Mesothelial cell of epicardium (in vitro differentiated cells): ENCODE measurements around the gene EMILIN2. TPM values are rescaled to one million over a fixed set of nuclear protein-coding genes. Genes with fewer than 3 reads are reported as not detected.

Experiments used
- DNase-seq, 2 experiments: peaks; one replicate each; pipeline ENCODE4 v3.0.0; 2021; ENCODE audit warnings: low spot score in 2 of 2; ENCODE audit not compliant: unreplicated experiment in 2 of 2
- H3K27ac Mint-ChIP-seq: 2 replicates; pipeline ENCODE4 v1.8.0; 2021; ENCODE audit warnings: mixed read lengths
- H3K27me3 Mint-ChIP-seq: 2 replicates; pipeline ENCODE4 v1.8.0; 2021; ENCODE audit warnings: low read depth, mixed read lengths
- H3K36me3 Mint-ChIP-seq: 2 replicates; pipeline ENCODE4 v1.8.0; 2021; ENCODE audit warnings: mixed read lengths
- H3K4me1 Mint-ChIP-seq: 2 replicates; pipeline ENCODE4 v1.8.0; 2021; ENCODE audit warnings: mixed read lengths
- H3K4me3 Mint-ChIP-seq: 2 replicates; pipeline ENCODE4 v1.8.0; 2021; ENCODE audit warnings: mild to moderate bottlenecking, moderate library complexity, mixed read lengths
- H3K9me3 Mint-ChIP-seq: 2 replicates; pipeline ENCODE4 v1.8.0; 2021; ENCODE audit warnings: mixed read lengths
- CTCF ChIP-seq: fragments of 200-600 bp; sonication (generic); IDR thresholded peaks from one replicate; pipeline ENCODE4 v1.5.0; 2021; ENCODE audit warnings: antibody characterized with exemption; ENCODE audit not compliant: unreplicated experiment
- total RNA-seq: library from RNA; stranded (reverse); gene quantifications from 3 replicates; pipeline ENCODE4 v1.2.1, GENCODE V29; 2021

The EMILIN2 gene
- total RNA-seq, 1 donor from 2014 or later, result 30.2 TPM

GRCh38 chr18:2963048-2963447 lies 116.2 kb downstream of the EMILIN2 start:
- peaks cover 6% of the 10 kb centered on the region for H3K36me3 Mint-ChIP-seq
- H3K27me3 Mint-ChIP-seq, result no peaks in the 10 kb centered on the region
- H3K4me3 Mint-ChIP-seq, result no peak overlapping the region
- H3K27ac Mint-ChIP-seq, result peak overlapping the region; percentile 5
- no peaks in the 10 kb centered on the region for H3K9me3 Mint-ChIP-seq
- peaks cover 31% of the 10 kb centered on the region for H3K4me1 Mint-ChIP-seq
- DNase-seq, result no peak
- no peak for TF ChIP-seq CTCF

- DNase-seq, result no peak
- Mint-ChIP-seq H3K4me1 (peaks cover 44% of the 10 kb centered on the region), H3K27ac (no peak overlapping the region), H3K9me3 (no peaks in the 10 kb centered on the region), H3K36me3 (peaks cover 6% of the 10 kb centered on the region), H3K27me3 (no peaks in the 10 kb centered on the region), H3K4me3 (no peak overlapping the region)
- no peak for TF ChIP-seq CTCF
Observed at GRCh38 chr18:2964361-2965010, 117.7 kb downstream of the EMILIN2 start.

Other genes starting within 250 kb of the EMILIN2 start
- 71.2 to 73.5 TPM (median 71.7 TPM) in 3 replicates for gene SMCHD1, start 191.3 kb upstream of the EMILIN2 start, total RNA-seq
- gene LPIN2, start 166.1 kb downstream of the EMILIN2 start, total RNA-seq, result 39.3 to 44.9 TPM (median 42.2 TPM) in 3 replicates